GM12878 (cell line): ENCODE data around the gene CFAP97. TPM values are rescaled to one million over a fixed set of nuclear protein-coding genes. Genes with fewer than 3 reads are reported as not detected.
A peak's percentile ranks its signal among the peaks of the same experiment; 100 is the strongest.

Experiments used
- ATF2 ChIP-seq: IDR thresholded peaks from 2 replicates; pipeline ENCODE4 v1.6.1; 2012; ENCODE audit warnings: low read length, inconsistent platforms
- ATF7 ChIP-seq: fragments of 450-650 bp; IDR thresholded peaks from 2 replicates; pipeline ENCODE4 v1.6.1; 2016; ENCODE audit warnings: low read depth, mild to moderate bottlenecking
- BMI1 ChIP-seq: fragments of 450-650 bp; IDR thresholded peaks from 2 replicates; pipeline ENCODE4 v1.6.1; 2016; ENCODE audit warnings: mild to moderate bottlenecking, moderate library complexity, borderline replicate concordance
- CREM ChIP-seq: IDR thresholded peaks from 2 replicates; pipeline ENCODE4 v1.6.1; 2014; ENCODE audit warnings: antibody characterized with exemption, low read depth
- ESRRA ChIP-seq: IDR thresholded peaks from 2 replicates; pipeline ENCODE4 v1.6.1; 2012; ENCODE audit warnings: mild to moderate bottlenecking, low read length, improper control_type of control experiment
- EZH2 ChIP-seq: IDR thresholded peaks from 2 replicates; pipeline ENCODE4 v1.6.1; 2012; ENCODE audit warnings: low read depth, mild to moderate bottlenecking, control low read depth, inconsistent platforms, low read length, borderline replicate concordance; ENCODE audit not compliant: control insufficient read depth
- FOXK2 ChIP-seq: fragments of 450-650 bp; IDR thresholded peaks from 2 replicates; pipeline ENCODE4 v1.6.1; 2017; ENCODE audit warnings: mild to moderate bottlenecking, moderate library complexity
- NKRF ChIP-seq: fragments of 450-650 bp; conservative IDR thresholded peaks from 2 replicates; pipeline ENCODE4 v1.6.1; 2017; ENCODE audit warnings: mild to moderate bottlenecking, moderate library complexity
- PBX3 ChIP-seq: IDR thresholded peaks from 2 replicates; pipeline ENCODE4 v1.6.1; 2011; ENCODE audit warnings: mild to moderate bottlenecking, low read depth, low read length, moderate library complexity; ENCODE audit not compliant: insufficient replicate concordance
- POU2F2 ChIP-seq: IDR thresholded peaks from 3 replicates; pipeline ENCODE4 v1.6.1; 2011; ENCODE audit warnings: low read depth, mild to moderate bottlenecking, low read length, borderline replicate concordance
- PRDM15 ChIP-seq: fragments of 450-650 bp; formaldehyde crosslinking; IDR thresholded peaks from 2 replicates; pipeline ENCODE4 v1.4.0; 2020; ENCODE audit warnings: mild to moderate bottlenecking, moderate library complexity
- RELA ChIP-seq: fragments of 450-650 bp; IDR thresholded peaks from 2 replicates; pipeline ENCODE4 v1.8.0; 2014; ENCODE audit warnings: borderline replicate concordance; ENCODE audit not compliant: partially characterized antibody
- SPI1 ChIP-seq: IDR thresholded peaks from 2 replicates; pipeline ENCODE4 v1.6.1; 2011; ENCODE audit warnings: low read depth, mild to moderate bottlenecking, low read length, moderate library complexity, borderline replicate concordance; ENCODE audit not compliant: insufficient read depth
- polyA plus RNA-seq, 11 experiments: library from polyadenylated mRNA; depleted of rRNA in 4 of 11; unstranded in 6 of 11; stranded (reverse) in 5 of 11; fragments of >200 nt; fragmentation: Nextera tagmentation in 4 of 11; fragmentation: Illumina TruSeq in 1 of 11; extraction: Ambion mirVana in 4 of 11; extraction: Trizol in 1 of 11; gene quantifications; 1 replicate in 1 of 11; 2 replicates in 10 of 11; pipeline versions ENCODE4 v1.2.1 to v1.2.3, GENCODE V29; 2011 to 2016; ENCODE audit warnings: inconsistent platforms in 2 of 11, missing spikeins in 2 of 11, low read depth in 1 of 11
- total RNA-seq, 4 experiments: library from RNA; depleted of rRNA in 3 of 4; stranded (reverse); fragments of >200 nt in 3 of 4; fragmentation: Illumina TruSeq in 1 of 4; extraction: Trizol in 1 of 4; gene quantifications; 2 replicates each; pipeline versions ENCODE4 v1.2.1 to v1.2.3, GENCODE V29; 2013 to 2021

The CFAP97 gene
- total and polyA plus RNA-seq, 10 of the 15 experiments (the other 5 are each of a cell fraction or from before 2014, with no cell fraction given): 26.4 to 62.7 (median 48.0) TPM

GRCh38 chr4:185204238-185204910 is 574 bp upstream of the CFAP97 start (continued):
- peak; percentile 96 for TF ChIP-seq NKRF
- TF ChIP-seq PBX3: no peak
- no peak for TF ChIP-seq RELA
- TF ChIP-seq ESRRA: no peak
- TF ChIP-seq POU2F2: no peak
- no peak for TF ChIP-seq EZH2
- 0 out of 2 replicates have a peak, but pooled peaks have one; percentile 20 for TF ChIP-seq ATF7
- 0 out of 2 replicates have a peak, but pooled peaks have one; percentile 32 for TF ChIP-seq ATF2
- peak; percentile 26; the same call in 1 of the 2 replicates for TF ChIP-seq CREM
- TF ChIP-seq BMI1: peak; percentile 88; the same call in 1 of the 2 replicates
- no peak for TF ChIP-seq FOXK2
- TF ChIP-seq SPI1: peak; percentile 13; the same call in 1 of the 2 replicates
- TF ChIP-seq PRDM15: no peak
